DOHH2 (cell line): ENCODE data around the gene INPP5F.

Experiments used
- CTCF ChIP-seq: fragments of 200-600 bp; sonication (generic); IDR thresholded peaks from one replicate; pipeline ENCODE4 v1.5.1; 2014; ENCODE audit warnings: antibody characterized with exemption, mild to moderate bottlenecking, low read depth, low read length; ENCODE audit not compliant: poor library complexity, severe bottlenecking
- EZH2phosphoT487 ChIP-seq: fragments of 200-600 bp; sonication (generic); IDR thresholded peaks from 2 replicates; pipeline ENCODE4 v1.6.1; 2017; ENCODE audit warnings: borderline replicate concordance, mild to moderate bottlenecking, antibody characterized with exemption, low read length, moderate library complexity, mixed read lengths

- no peak for TF ChIP-seq CTCF
- TF ChIP-seq EZH2phosphoT487, result no peak
Measured at GRCh38 chr10:119815671-119816070, 89.8 kb downstream of the INPP5F start.
